Left ventricle myocardium inferior (tissue), 1 donor: ENCODE data around the gene TRIM58. TPM values are rescaled to one million over a fixed set of nuclear protein-coding genes. Genes with fewer than 3 reads are reported as not detected.

Experiments
- DNase-seq: peaks from one replicate; pipeline ENCODE4 v3.0.0-alpha.2; 2020
- H3K27ac ChIP-seq: fragments of 200-600 bp; replicated peaks from 2 replicates; pipeline ENCODE4 v1.8.0; 2021
- H3K27me3 ChIP-seq: fragments of 200-600 bp; 2 replicates; pipeline ENCODE4 v1.8.0; 2021; ENCODE audit warnings: low read depth
- H3K36me3 ChIP-seq: fragments of 200-600 bp; 2 replicates; pipeline ENCODE4 v1.8.0; 2021
- H3K4me1 ChIP-seq: fragments of 200-600 bp; 2 replicates; pipeline ENCODE4 v1.8.0; 2021
- H3K4me3 ChIP-seq: fragments of 200-600 bp; 2 replicates; pipeline ENCODE4 v1.8.0; 2021; ENCODE audit warnings: mild to moderate bottlenecking, moderate library complexity
- H3K9me3 ChIP-seq: fragments of 200-600 bp; replicated peaks from 2 replicates; pipeline ENCODE4 v1.8.0; 2021
- CTCF ChIP-seq: fragments of 200-600 bp; IDR thresholded peaks from 2 replicates; pipeline ENCODE4 v1.8.0; 2021; ENCODE audit warnings: antibody characterized with exemption, mild to moderate bottlenecking, borderline replicate concordance
- intact Hi-C: fragments of 100-400 bp; cut with micrococcal nuclease; formaldehyde crosslinking; loops from one replicate; pipeline ENCODE4 v1.11.0; 2022
- total RNA-seq: library from RNA; stranded (reverse); fragmentation: NEBNext Ultra II Directional; extraction: Animal tissue kit (Norgen Biotek cat#: 25700); gene quantifications from one replicate; pipeline ENCODE4 v1.2.1, GENCODE V29; 2021
- donor health status: DM: no; HTN: yes; CAD: no; lungs with severe emphysema.

The TRIM58 gene
- total RNA-seq, 1 donor from 2014 or later, result 0.16 TPM

- Histone ChIP-seq H3K36me3 (no peaks in the 10 kb centered on the region), H3K9me3 (peaks cover 9% of the 10 kb centered on the region), H3K27ac (no peak overlapping the region), H3K27me3 (peaks cover 3% of the 10 kb centered on the region), H3K4me3 (no peak overlapping the region), H3K4me1 (no peaks in the 10 kb centered on the region)
- intact Hi-C loops, result no loop called here
- DNase-seq, result no peak
- no peak for TF ChIP-seq CTCF
These were observed 58.1 kb downstream of the TRIM58 start for GRCh38 chr1:247914941-247915662.

- H3K9me3 ChIP-seq, result no peaks in the 10 kb centered on the region
- no peaks in the 10 kb centered on the region for H3K4me1 ChIP-seq
- intact Hi-C loops, result no loop called here
- H3K27ac ChIP-seq, result no peak within 1 kb of the TSS
- TF ChIP-seq CTCF, result no peak
- no peak within 1 kb of the TSS for H3K4me3 ChIP-seq
- DNase-seq, result no peak
- no peaks in the 10 kb centered on the region for H3K36me3 ChIP-seq
- peaks cover 3% of the 10 kb centered on the region for H3K27me3 ChIP-seq
These were observed 63.0 kb downstream of the TRIM58 start, which contains the start of gene OR2T8 for GRCh38 chr1:247919952-247920351. Gene OR2T8 (plus strand): TSS chr1:247920252. CDS start chr1:247921018, 766 bp downstream.

GRCh38 chr1:247923941-247924340 is 67.0 kb downstream of the TRIM58 start:
- no peak for TF ChIP-seq CTCF
- H3K4me1 ChIP-seq, result no peaks in the 10 kb centered on the region
- no peak overlapping the region for H3K4me3 ChIP-seq
- H3K36me3 ChIP-seq, result no peaks in the 10 kb centered on the region
- H3K9me3 ChIP-seq, result no peaks in the 10 kb centered on the region
- no peak for DNase-seq
- intact Hi-C loops, result no loop called here
- H3K27ac ChIP-seq, result no peak overlapping the region
- no peaks in the 10 kb centered on the region for H3K27me3 ChIP-seq

- Histone ChIP-seq H3K4me3 (no peak within 1 kb of the TSS), H3K9me3 (no peaks in the 10 kb centered on the region), H3K27me3 (no peaks in the 10 kb centered on the region), H3K4me1 (no peaks in the 10 kb centered on the region), H3K27ac (no peak within 1 kb of the TSS), H3K36me3 (no peaks in the 10 kb centered on the region)
- no peak for TF ChIP-seq CTCF
- intact Hi-C loops, result no loop called here
- no peak for DNase-seq
These were observed 67.9 kb downstream of the TRIM58 start, which contains the start of gene OR2AJ1 for GRCh38 chr1:247924868-247925267. Gene OR2AJ1 (plus strand): TSS chr1:247924889. CDS start chr1:247933769, 8,880 bp downstream.

Other genes with a start within 250 kb of the TRIM58 start
- gene OR13G1, start 177.4 kb upstream of the TRIM58 start, total RNA-seq, result not detected
- gene OR6F1, start 140.5 kb upstream of the TRIM58 start, total RNA-seq, result not detected
- not detected for gene OR14K1, start 118.6 kb upstream of the TRIM58 start, total RNA-seq
- gene OR14A2, start 109.0 kb upstream of the TRIM58 start, total RNA-seq, result not detected
- gene OR1C1, start 96.6 kb upstream of the TRIM58 start, total RNA-seq, result not detected
- not detected for gene OR14A16, start 33.1 kb upstream of the TRIM58 start, total RNA-seq
- not detected for gene OR11L1, start 15.3 kb upstream of the TRIM58 start, total RNA-seq
- not detected for gene OR2W3, start 38.4 kb downstream of the TRIM58 start, total RNA-seq
- not detected for gene OR2T8, start 63.1 kb downstream of the TRIM58 start, total RNA-seq
- gene OR2AJ1, start 67.7 kb downstream of the TRIM58 start, total RNA-seq, result not detected
- not detected for gene OR2L8, start 91.7 kb downstream of the TRIM58 start, total RNA-seq
- gene OR2AK2, start 108.0 kb downstream of the TRIM58 start, total RNA-seq, result not detected
- not detected for gene OR2L5, start 156.5 kb downstream of the TRIM58 start, total RNA-seq
- not detected for gene OR2L2, start 172.9 kb downstream of the TRIM58 start, total RNA-seq
- gene OR2L3, start 189.6 kb downstream of the TRIM58 start, total RNA-seq, result not detected
- gene OR2L13, start 238.0 kb downstream of the TRIM58 start, total RNA-seq, result not detected